H1 (cell line): ENCODE data around the gene BRSK2. TPM values are rescaled to one million over a fixed set of nuclear protein-coding genes. Genes with fewer than 3 reads are reported as not detected.
A peak's percentile ranks its signal among the peaks of the same experiment; 100 is the strongest.

Experiments used
- CTCF ChIA-PET: fragments of 300-600 bp; sonication (Branson Sonifier 250); formaldehyde crosslinking; loops from one replicate; lab custom pipeline; 2021; ENCODE audit not compliant: partially characterized antibody; lab: Charles Lee
- POLR2A ChIA-PET: fragments of 300-600 bp; sonication (Branson Sonifier 250); formaldehyde crosslinking; loops from one replicate; lab custom pipeline; 2021; ENCODE audit warnings: inconsistent platforms; ENCODE audit not compliant: partially characterized antibody; lab: Charles Lee
- DNase-seq, 2 experiments: peaks; one replicate each; pipeline versions ENCODE4 v3.0.0 to v3.0.0-alpha.2; 2010 to 2022; ENCODE audit warnings: low spot score in 2 of 2, low read depth in 1 of 2, mixed read lengths in 1 of 2
- FAIRE-seq: peaks from 2 replicates; lab custom pipeline; 2011; peaks lifted over from hg19 to GRCh38; lab: Jason Lieb, UNC
- H2AFZ ChIP-seq: 2 replicates; pipeline ENCODE4 v1.8.1; 2012; ENCODE audit warnings: low read length, inconsistent platforms
- H2AK5ac ChIP-seq: 2 replicates; pipeline ENCODE4 v1.6.1; 2013; ENCODE audit warnings: low read depth, low read length
- H2BK120ac ChIP-seq: replicated peaks from 2 replicates; pipeline ENCODE3; 2013; ENCODE audit warnings: low read depth, low read length, inconsistent platforms
- H2BK12ac ChIP-seq: 2 replicates; pipeline ENCODE4 v1.6.1; 2013; ENCODE audit warnings: low read depth, low read length
- H2BK15ac ChIP-seq: 2 replicates; pipeline ENCODE4 v1.6.1; 2013; ENCODE audit warnings: low read length
- H2BK20ac ChIP-seq: 2 replicates; pipeline ENCODE4 v1.6.1; 2013; ENCODE audit warnings: low read length
- H2BK5ac ChIP-seq: 2 replicates; pipeline ENCODE4 v1.6.1; 2013; ENCODE audit warnings: low read depth, low read length
- H3K14ac ChIP-seq: 2 replicates; pipeline ENCODE4 v1.6.1; 2013; ENCODE audit warnings: inconsistent platforms; ENCODE audit not compliant: insufficient read length
- H3K18ac ChIP-seq: 2 replicates; pipeline ENCODE4 v1.6.1; 2013; ENCODE audit warnings: low read length; ENCODE audit errors: extremely low read depth
- H3K23ac ChIP-seq: 2 replicates; pipeline ENCODE4 v1.6.1; 2013; ENCODE audit warnings: inconsistent platforms; ENCODE audit not compliant: insufficient read length
- H3K23me2 ChIP-seq: 2 replicates; pipeline ENCODE4 v1.6.1; 2013; ENCODE audit warnings: low read depth, low read length
- H3K27ac ChIP-seq: 2 replicates; pipeline ENCODE4 v1.6.1; 2011; ENCODE audit warnings: low read depth, low read length, inconsistent platforms
- H3K27me3 ChIP-seq, 4 experiments: replicated peaks in 1 of 4; 1 replicate in 1 of 4; 2 replicates in 3 of 4; pipeline versions ENCODE4 v1.6.1 to v1.8.1; 2011 to 2013; ENCODE audit warnings: low read length in 3 of 4, mild to moderate bottlenecking in 3 of 4, inconsistent platforms in 2 of 4, mixed read lengths in 2 of 4, moderate library complexity in 1 of 4; ENCODE audit not compliant: control insufficient read depth in 3 of 4, insufficient read depth in 3 of 4; ENCODE audit errors: extremely low read depth in 1 of 4
- H3K36me3 ChIP-seq, 4 experiments: 2 replicates each; pipeline versions ENCODE4 v1.6.1 to v1.8.1; 2011 to 2013; ENCODE audit warnings: mild to moderate bottlenecking in 4 of 4, low read length in 3 of 4, moderate library complexity in 2 of 4, control low read depth in 1 of 4, inconsistent platforms in 1 of 4; ENCODE audit not compliant: insufficient read depth in 4 of 4, control insufficient read depth in 2 of 4
- H3K4ac ChIP-seq: replicated peaks from 2 replicates; pipeline ENCODE3; 2013; ENCODE audit warnings: low read length, low read depth, mixed read lengths, inconsistent platforms; ENCODE audit not compliant: insufficient read length
- H3K4me1 ChIP-seq, 4 experiments: replicated peaks in 1 of 4; 1 replicate in 1 of 4; 2 replicates in 3 of 4; pipeline versions ENCODE4 v1.6.1 to v1.8.1; 2011 to 2013; ENCODE audit warnings: low read length in 3 of 4, inconsistent platforms in 2 of 4, mixed read lengths in 1 of 4; ENCODE audit not compliant: insufficient read depth in 4 of 4, control insufficient read depth in 3 of 4
- H3K4me2 ChIP-seq, 2 experiments: 2 replicates each; pipeline versions ENCODE4 v1.6.1 to v1.8.1; 2011 to 2013; ENCODE audit warnings: low read depth in 2 of 2, low read length in 2 of 2, control low read depth in 1 of 2, inconsistent platforms in 1 of 2, mild to moderate bottlenecking in 1 of 2; ENCODE audit not compliant: insufficient read depth in 1 of 2
- H3K4me3 ChIP-seq, 4 experiments: fragments of 200-600, 300-600 bp in 1 of 4; sonication (generic), shearing (Covaris generic), sonication (Bioruptor Twin) in 1 of 4; 2 replicates each; pipeline versions ENCODE4 v1.5.1 to v1.8.1; 2011 to 2016; ENCODE audit warnings: low read length in 4 of 4, low read depth in 3 of 4, control low read depth in 2 of 4, inconsistent platforms in 2 of 4, mild to moderate bottlenecking in 2 of 4, mixed read lengths in 1 of 4, moderate library complexity in 1 of 4; ENCODE audit not compliant: insufficient read depth in 2 of 4; ENCODE audit errors: extremely low read depth in 1 of 4
- H3K56ac ChIP-seq: replicated peaks from 2 replicates; pipeline ENCODE3; 2013; ENCODE audit warnings: low read depth, mild to moderate bottlenecking, mixed read lengths, low read length, inconsistent platforms; ENCODE audit not compliant: insufficient read length
- H3K79me1 ChIP-seq: 2 replicates; pipeline ENCODE4 v1.6.1; 2013; ENCODE audit warnings: low read depth, low read length, control low read depth
- H3K79me2 ChIP-seq, 2 experiments: 2 replicates each; pipeline versions ENCODE4 v1.6.1 to v1.8.1; 2012 to 2013; ENCODE audit warnings: low read length in 2 of 2, mild to moderate bottlenecking in 2 of 2, inconsistent platforms in 1 of 2; ENCODE audit not compliant: insufficient read depth in 2 of 2, control insufficient read depth in 1 of 2
- H3K9ac ChIP-seq, 4 experiments: replicated peaks in 1 of 4; 1 replicate in 1 of 4; 2 replicates in 3 of 4; pipeline versions ENCODE4 v1.6.1 to v1.8.1; 2011 to 2013; ENCODE audit warnings: low read depth in 3 of 4, low read length in 3 of 4, control low read depth in 2 of 4, mild to moderate bottlenecking in 2 of 4, moderate library complexity in 2 of 4, inconsistent platforms in 1 of 4; ENCODE audit errors: extremely low read depth in 1 of 4
- H3K9me3 ChIP-seq, 2 experiments: 2 replicates each; pipeline versions ENCODE4 v1.6.1 to v1.8.1; 2012 to 2013; ENCODE audit warnings: mild to moderate bottlenecking in 2 of 2, moderate library complexity in 2 of 2, control low read depth in 1 of 2, inconsistent platforms in 1 of 2, low read depth in 1 of 2, low read length in 1 of 2, mixed read lengths in 1 of 2; ENCODE audit not compliant: insufficient read depth in 2 of 2
- H4K20me1 ChIP-seq, 2 experiments: replicated peaks in 1 of 2; 2 replicates each; pipeline versions ENCODE3 to v1.8.1; 2011 to 2013; ENCODE audit warnings: inconsistent platforms in 2 of 2, low read length in 2 of 2, mild to moderate bottlenecking in 1 of 2; ENCODE audit not compliant: insufficient read depth in 2 of 2, control insufficient read depth in 1 of 2
- H4K5ac ChIP-seq: 2 replicates; pipeline ENCODE4 v1.6.1; 2013; ENCODE audit warnings: low read length, low read depth, mixed read lengths, inconsistent platforms; ENCODE audit not compliant: insufficient read length
- H4K8ac ChIP-seq: 2 replicates; pipeline ENCODE4 v1.8.0; 2013; ENCODE audit warnings: mild to moderate bottlenecking, moderate library complexity, low read length, inconsistent platforms; ENCODE audit not compliant: insufficient read depth; ENCODE audit errors: extremely low read depth
- H4K91ac ChIP-seq: replicated peaks from 2 replicates; pipeline ENCODE3; 2013; ENCODE audit warnings: low read length, mixed read lengths, inconsistent platforms; ENCODE audit not compliant: insufficient read length
- SIRT6 ChIP-seq: IDR thresholded peaks from one replicate; pipeline ENCODE4 v1.7.1; 2012; ENCODE audit warnings: low read length, inconsistent platforms
- TCF12 ChIP-seq: IDR thresholded peaks from 2 replicates; pipeline ENCODE4 v1.6.1; 2011; ENCODE audit warnings: low read depth, mild to moderate bottlenecking, low read length
- WGBS, 2 experiments: shearing (Covaris generic) in 1 of 2; methylation state at CpG; one replicate each; pipeline versions ENCODE4 v1.1.6 to v1.1.7; 2013 to 2015; ENCODE audit warnings: low lambda C conversion rate in 2 of 2, mixed read lengths in 2 of 2, inconsistent platforms in 1 of 2, low coverage in 1 of 2, missing lambda C conversion rate in 1 of 2; ENCODE audit not compliant: insufficient replicate concordance in 2 of 2, insufficient coverage in 1 of 2, insufficient read length in 1 of 2; ENCODE audit errors: extremely low coverage in 1 of 2, missing lambda C conversion rate in 1 of 2; 5-methylcytosine and 5-hydroxymethylcytosine counted together
- polyA plus RNA-seq, 7 experiments: library from polyadenylated mRNA; depleted of rRNA in 3 of 7; stranded (reverse) in 5 of 7; unstranded in 2 of 7; fragments of >200 nt in 5 of 7; fragments of 200-250 nt in 2 of 7; gene quantifications; 1 replicate in 5 of 7; 2 replicates in 1 of 7; 4 replicates in 1 of 7; pipeline versions ENCODE4 v1.2.1 to v1.2.3, GENCODE V29; 2011 to 2013; ENCODE audit warnings: missing spikeins in 2 of 7, mixed read lengths in 2 of 7
- total RNA-seq: library from RNA; stranded (reverse); fragmentation: NEBNext Ultra II Directional; extraction: Animal tissue kit (Norgen Biotek cat#: 25700); gene quantifications from 2 replicates; pipeline ENCODE4 v1.2.1, GENCODE V29; 2021

BRSK2 gene
- total and polyA plus RNA-seq, 2 of the 8 experiments (the other 6 are each of a cell fraction or from before 2014, with no cell fraction given): 17.3 to 27.1 TPM

- H2AK5ac ChIP-seq: no peak overlapping the region
- no peak overlapping the region for H3K9ac ChIP-seq
- no peak overlapping the region for H4K91ac ChIP-seq
- TF ChIP-seq TCF12 (no peak), SIRT6 (no peak)
- no peak overlapping the region for H2BK20ac ChIP-seq
- no peak overlapping the region for H2BK120ac ChIP-seq
- H4K8ac ChIP-seq: peak overlapping the region; percentile 89; the same call in 1 of the 2 replicates
- no peak overlapping the region for H3K4me3 ChIP-seq
- ChIA-PET CTCF (interaction anchor here (1.4 kb wide), 1 partner anchor 9 kb away, joined by 3 read pairs; no protein-coding TSS in a partner anchor), POLR2A (interaction anchor here (0.8 kb wide), 1 partner anchor 16 kb away, joined by 3 read pairs; no protein-coding TSS in a partner anchor)
- H3K4me2 ChIP-seq: no peak overlapping the region
- H4K5ac ChIP-seq: no peak overlapping the region
- H3K23me2 ChIP-seq: no peaks in the 10 kb centered on the region
- H3K18ac ChIP-seq: no peak overlapping the region
- peaks cover 0 to 3% (median 0%) of the 10 kb centered on the region in 4 experiments; a peak in 2 of 7 replicates for H3K4me1 ChIP-seq
- H3K36me3 ChIP-seq: peaks cover 0 to 30% (median 2%) of the 10 kb centered on the region in 4 experiments; a peak in 4 of 8 replicates
- H3K27me3 ChIP-seq: no peaks in the 10 kb centered on the region
- no peak overlapping the region for H2AFZ ChIP-seq
- H2BK15ac ChIP-seq: no peak overlapping the region
- no peak overlapping the region for H3K23ac ChIP-seq
- 84% methylated on average over 6 of the region's 30 CpGs; no CpG with 5 or more reads in 1 of the 2 experiments for WGBS, 2 experiments
- H3K79me1 ChIP-seq: no peaks in the 10 kb centered on the region
- no peak overlapping the region for H3K56ac ChIP-seq
- no peak overlapping the region for H3K4ac ChIP-seq
- peaks cover 0 to 8% of the 10 kb centered on the region in 2 experiments for H4K20me1 ChIP-seq
- no peak overlapping the region for H3K27ac ChIP-seq
- no peaks in the 10 kb centered on the region for H3K79me2 ChIP-seq
- no peak for FAIRE-seq
- no peaks in the 10 kb centered on the region for H3K9me3 ChIP-seq
- H3K14ac ChIP-seq: no peak overlapping the region
- no peak overlapping the region for H2BK12ac ChIP-seq
- no peak for DNase-seq
- 0 out of 2 replicates have a peak overlapping the region, but pooled peaks have one; percentile 21 for H2BK5ac ChIP-seq
These were observed 56.2 kb downstream of the BRSK2 start for GRCh38 chr11:1445741-1446445.
